K562 treated with DMSO at 1 percent for 4 hours (cell line): Measurements from ENCODE around the gene OR9Q1. TPM values are rescaled to one million over a fixed set of nuclear protein-coding genes. Genes with fewer than 3 reads are reported as not detected.

ENCODE experiments used
- total RNA-seq: library from RNA; unstranded; fragments of 300-600 nt; gene quantifications from 2 replicates; pipeline ENCODE4 v1.2.3, GENCODE V29; 2022; ENCODE audit not compliant: insufficient read depth

The OR9Q1 gene, protein sequence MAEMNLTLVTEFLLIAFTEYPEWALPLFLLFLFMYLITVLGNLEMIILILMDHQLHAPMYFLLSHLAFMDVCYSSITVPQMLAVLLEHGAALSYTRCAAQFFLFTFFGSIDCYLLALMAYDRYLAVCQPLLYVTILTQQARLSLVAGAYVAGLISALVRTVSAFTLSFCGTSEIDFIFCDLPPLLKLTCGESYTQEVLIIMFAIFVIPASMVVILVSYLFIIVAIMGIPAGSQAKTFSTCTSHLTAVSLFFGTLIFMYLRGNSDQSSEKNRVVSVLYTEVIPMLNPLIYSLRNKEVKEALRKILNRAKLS
- not detected in 2 replicates for total RNA-seq

DNA sequence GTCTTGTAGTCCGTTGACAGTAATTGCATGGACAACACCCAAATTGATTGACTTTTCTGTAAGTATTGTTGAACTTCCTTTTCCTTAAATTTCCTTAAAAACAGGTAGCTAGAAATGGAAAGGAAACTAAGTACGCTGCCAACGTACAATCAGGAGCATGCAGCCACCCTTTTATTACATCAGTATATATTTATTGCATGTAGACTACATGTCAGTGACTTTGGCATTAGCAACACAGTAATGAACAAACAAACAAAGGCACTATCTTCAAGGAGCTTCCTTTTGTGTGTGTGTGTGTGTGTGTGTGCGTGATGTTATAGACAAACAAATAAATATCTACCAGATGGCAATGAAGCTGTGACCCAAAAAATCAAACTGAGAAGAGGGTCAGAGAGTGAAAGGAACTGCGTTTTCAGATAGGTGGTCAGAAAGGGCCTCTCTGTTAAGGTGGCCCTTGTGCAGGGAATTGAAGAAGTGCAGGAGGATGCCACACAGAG is at the start of gene OR9Q1:
Gene OR9Q1 (plus strand): TSS at position 447 of the 497 bp plus-strand sequence. CDS start 155,564 bp downstream, outside the sequence.

DNA sequence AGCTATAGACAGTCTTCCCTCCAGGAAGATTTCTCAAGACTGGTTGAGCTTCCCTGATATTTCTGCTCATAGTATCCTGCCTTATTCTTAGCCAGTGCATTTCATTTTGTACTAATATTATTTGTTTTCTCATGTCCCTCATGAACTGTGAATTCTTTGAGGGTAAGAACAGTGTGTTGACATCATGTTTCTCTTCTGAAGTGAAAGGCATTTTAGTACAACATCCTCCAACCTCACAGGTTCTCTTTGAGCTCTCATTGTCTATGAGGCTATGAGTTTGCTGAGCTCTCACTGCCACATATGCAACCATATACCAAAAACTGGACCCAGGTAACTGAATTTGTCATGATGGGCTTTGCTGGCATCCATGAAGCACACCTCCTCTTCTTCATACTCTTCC is 7.0 kb downstream of the OR9Q1 start, which contains the start of gene OR6Q1:
Gene OR6Q1 (plus strand): TSS at position 301 of the 400 bp plus-strand sequence. CDS start 0 bp downstream, at position 301.

GRCh38 chr11:58125469-58125868 is 101.8 kb downstream of the OR9Q1 start, which contains the start of gene OR9I1:
Gene OR9I1 (minus strand): TSS chr11:58125530. CDS start chr11:58119444, 6,086 bp downstream.

GRCh38 chr11:58188770-58189169 is 165.1 kb downstream of the OR9Q1 start, which contains the start of gene OR9Q2:
Gene OR9Q2 (plus strand): TSS chr11:58189070. CDS start chr11:58190491, 1,421 bp downstream.

DNA sequence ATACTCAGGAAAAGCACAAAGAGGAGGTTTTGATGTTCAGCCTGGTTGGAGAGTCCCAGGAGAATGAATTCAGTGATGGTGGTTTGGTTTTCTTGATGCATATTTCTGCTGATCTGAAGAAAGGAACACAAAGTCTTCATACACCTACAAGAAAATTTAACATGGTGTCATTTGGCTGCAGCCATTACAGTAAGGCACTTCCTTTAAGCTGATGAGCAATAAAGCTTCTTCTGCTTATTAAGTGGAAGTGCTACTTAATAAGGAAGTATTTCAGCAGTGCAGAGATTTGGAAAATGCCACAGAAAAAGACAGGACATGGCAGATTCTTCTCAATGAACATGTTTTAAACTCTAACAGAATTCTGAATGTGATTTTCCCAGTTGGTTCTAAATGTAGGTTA is 180.4 kb downstream of the OR9Q1 start, which contains the start of gene OR1S2:
Gene OR1S2 (minus strand): TSS at position 101 of the 400 bp plus-strand sequence. CDS start 0 bp downstream, at position 101.

GRCh38 chr11:58212420-58212819 is 188.7 kb downstream of the OR9Q1 start, which contains the start of gene OR1S1:
Gene OR1S1 (plus strand): TSS chr11:58212720.

Other genes starting within 250 kb of the OR9Q1 start
- gene OR6Q1, start 7.1 kb downstream of the OR9Q1 start, total RNA-seq, result not detected in 2 replicates
- gene OR9I1, start 101.6 kb downstream of the OR9Q1 start, total RNA-seq, result not detected in 2 replicates
- not detected in 2 replicates for gene OR9Q2, start 165.2 kb downstream of the OR9Q1 start, total RNA-seq
- gene OR1S2, start 180.3 kb downstream of the OR9Q1 start, total RNA-seq, result not detected in 2 replicates
- not detected in 2 replicates for gene OR1S1, start 188.8 kb downstream of the OR9Q1 start, total RNA-seq
- not detected in 2 replicates for gene OR10Q1, start 205.0 kb downstream of the OR9Q1 start, total RNA-seq
- gene OR10W1, start 244.4 kb downstream of the OR9Q1 start, total RNA-seq, result not detected in 2 replicates